SHP77 (cell line): ENCODE measurements around the gene CST9L.
A peak's percentile ranks its signal among the peaks of the same experiment; 100 is the strongest.

Experiments used
- DNase-seq, 2 experiments: peaks; one replicate each; lab custom pipeline; 2025; lab: John Stamatoyannopoulos, UW

Gene CST9L

GRCh38 chr20:23586735-23587525, 18.6 kb upstream of the CST9L start:
- no peak for DNase-seq

DNA sequence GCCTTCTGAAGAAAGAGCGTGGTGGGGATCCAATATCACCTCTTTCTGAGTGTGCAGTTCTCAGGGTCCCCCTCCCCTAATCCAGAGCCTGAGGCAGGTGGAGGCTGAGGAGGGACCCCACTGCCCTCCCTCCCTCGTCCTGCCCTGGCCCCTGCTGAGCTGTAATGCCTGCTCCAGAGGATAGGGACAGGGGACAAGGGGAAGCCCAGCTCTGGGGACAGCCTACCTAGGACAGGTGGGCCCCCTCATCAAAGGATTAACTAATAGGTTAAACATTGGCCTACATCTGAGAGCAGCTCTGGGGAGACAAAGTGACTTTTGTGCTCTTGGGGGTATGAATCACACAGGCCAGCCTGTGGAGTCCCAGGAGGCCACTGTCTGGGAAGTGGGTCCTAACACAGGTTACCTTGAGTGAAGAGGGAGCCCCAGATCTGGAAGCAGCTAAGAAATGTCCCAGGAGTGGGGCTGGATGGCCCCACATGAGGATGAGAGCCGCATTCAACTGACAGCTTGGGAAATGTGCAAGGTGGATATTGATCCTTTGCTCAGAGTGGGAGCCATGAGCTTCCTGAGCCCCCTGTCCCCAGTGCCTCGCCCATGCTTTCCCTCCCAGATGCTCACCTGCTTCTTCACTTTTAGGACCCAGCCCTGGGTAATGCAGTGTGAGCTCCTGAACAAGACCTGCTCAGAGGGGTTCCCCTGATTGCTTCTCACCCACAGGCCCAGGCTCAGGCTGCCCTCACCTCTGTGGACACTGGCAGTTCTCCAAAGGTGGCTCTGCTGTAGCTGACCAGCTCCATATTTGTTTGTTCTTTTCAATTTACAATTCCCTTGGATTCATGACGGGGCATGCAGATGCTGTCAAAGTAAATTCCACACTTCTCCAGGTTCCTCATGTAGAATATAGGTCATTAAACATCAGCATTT, 17.8 kb upstream of the CST9L start:
- DNase-seq = no peak

DNA sequence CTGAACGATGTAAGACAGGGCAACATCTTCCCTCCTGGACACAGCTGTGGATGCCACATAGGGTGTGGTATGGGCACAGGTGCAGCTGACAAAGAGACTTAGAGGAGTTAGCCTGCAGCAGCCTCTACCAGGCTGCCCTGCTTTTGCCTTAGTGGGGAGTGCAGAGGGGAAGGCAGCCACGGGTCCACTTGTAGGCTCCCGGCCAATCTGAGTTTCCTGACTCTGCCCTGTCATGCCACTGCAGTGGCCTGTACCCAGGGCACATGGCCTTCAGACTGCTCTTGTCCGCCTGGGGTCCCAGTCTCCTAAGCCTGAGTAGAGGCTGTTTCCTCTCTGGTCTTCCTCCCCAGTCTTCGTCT, 17.1 kb upstream of the CST9L start:
- DNase-seq = no peak

GRCh38 chr20:23584434-23585199, 16.3 kb upstream of the CST9L start:
- DNase-seq = no peak

DNA sequence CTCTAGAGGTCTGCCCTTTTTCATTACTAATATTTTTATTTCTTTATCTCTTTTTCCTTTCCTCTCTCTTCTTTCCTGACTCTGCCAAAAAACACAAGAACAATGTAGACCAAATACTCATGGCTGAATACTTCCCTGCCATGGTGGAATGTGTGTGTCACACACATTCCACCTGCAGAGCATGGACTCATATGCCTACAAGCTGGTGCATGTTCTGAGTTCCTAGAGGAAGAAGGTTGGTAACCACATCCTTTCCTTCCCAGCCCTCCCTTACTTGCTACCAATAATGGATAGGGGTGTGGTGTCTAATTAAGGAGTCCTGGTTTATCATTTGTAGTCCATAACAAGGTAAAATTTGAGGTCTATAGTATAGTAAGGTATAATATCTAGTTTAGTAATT, 15.2 kb upstream of the CST9L start:
- DNase-seq = no peak

DNA sequence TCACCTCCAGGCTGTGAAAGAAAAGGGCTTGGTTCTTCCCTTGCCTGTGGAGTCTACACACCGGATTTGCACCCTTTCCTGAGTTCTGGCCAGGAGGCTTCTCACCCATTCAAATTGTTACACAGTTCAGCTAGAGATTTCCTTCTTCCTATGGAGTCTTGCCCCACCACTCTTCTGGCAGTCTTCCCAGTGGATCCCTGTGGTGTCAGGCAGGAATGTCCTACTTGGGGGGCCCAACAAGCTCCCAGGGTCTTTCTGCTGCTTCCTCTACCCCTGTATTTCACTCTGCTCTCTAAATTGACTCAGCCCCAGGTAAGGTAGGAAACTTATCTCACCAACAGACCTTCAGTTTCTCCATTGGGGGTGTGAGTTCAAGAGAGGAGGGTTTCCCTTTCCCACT, 14.0 kb upstream of the CST9L start:
- no peak for DNase-seq

- peak in 1 of 2 experiments; percentile 9 for DNase-seq
These were observed 13.5 kb upstream of the CST9L start for GRCh38 chr20:23581833-23582232.

DNA sequence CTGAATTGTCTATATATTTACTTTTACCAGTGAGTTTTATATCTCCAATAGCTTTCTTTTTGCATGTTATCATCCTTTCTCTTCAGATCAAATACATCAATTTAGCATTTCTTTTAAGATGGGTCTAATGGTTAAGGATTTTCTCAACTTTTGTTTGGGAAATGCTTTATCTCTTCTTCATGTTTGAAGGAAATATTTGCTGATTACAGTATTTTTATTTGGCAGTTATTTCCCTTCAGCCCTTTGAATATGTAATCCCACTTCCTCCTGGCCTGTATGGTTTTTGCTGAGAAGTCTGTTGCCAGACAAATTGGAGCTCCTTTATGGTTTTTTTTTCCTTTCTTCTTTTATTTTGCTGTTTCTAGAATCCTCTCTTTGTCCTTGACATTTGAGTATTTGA, 6.7 kb upstream of the CST9L start:
- DNase-seq = no peak

DNA sequence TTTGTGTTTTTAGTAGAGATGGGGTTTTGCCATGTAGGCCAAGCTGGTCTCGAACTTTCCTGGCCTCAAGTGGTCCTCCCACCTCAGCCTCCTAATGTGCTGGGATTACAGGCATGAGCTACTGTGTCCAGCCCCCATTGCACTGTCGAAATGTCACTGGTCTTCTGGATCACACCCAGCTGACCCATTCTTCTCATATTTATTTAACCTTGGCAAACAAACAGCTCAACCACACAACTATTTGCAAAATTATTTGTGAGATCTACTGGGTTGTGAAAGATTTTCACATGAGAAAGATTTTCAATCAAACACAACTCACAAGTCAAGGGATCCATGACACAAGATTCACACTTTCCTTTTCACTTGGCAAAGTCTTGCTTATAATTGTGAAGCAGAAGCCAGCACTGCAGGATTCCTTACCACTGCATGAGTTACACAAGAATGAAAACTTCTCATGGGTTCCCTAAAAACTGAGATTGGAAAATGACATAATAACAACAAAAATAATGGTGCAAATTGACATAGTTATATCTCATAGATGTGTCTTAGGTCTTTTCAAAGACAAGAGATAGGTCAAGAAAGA, 2.0 kb upstream of the CST9L start:
- no peak for DNase-seq

DNA sequence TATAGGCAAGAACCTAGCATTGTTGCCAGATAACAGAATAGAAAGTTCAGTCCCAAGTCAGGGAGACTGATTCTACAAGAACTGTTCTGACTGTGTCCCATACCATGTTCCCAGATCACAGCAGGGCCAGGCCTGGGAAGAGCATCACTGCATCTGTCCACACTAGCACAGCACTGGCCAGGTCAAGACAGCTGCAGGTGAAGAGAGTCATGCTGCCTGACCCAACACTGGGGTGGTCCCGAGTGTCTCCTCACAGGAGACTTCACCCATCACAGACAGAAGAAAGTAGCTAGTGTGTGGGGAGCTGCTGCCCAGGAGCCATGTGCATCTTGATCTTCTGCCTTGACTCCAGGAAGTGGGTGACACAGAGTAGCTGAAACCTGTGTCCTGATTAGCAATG, 1.3 kb upstream of the CST9L start:
- DNase-seq = no peak

DNA sequence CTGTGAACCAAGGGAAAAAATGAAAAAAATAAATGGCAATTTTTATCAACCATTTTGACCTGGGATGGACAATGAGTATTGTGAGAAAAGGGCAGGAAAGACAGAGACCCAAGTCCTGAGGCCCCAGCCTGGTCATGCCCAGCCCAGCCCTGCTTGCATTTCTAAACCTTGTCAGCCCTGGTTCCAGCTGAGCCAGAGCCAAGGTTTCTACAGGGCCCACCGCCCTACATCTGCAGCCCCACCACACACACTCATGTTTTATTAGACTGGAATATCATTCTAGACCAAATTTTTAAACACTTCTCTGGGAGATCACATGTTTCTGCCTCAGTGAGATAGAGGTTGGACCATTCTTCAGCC, 667 bp upstream of the CST9L start:
- DNase-seq = no peak

- no peak for DNase-seq
These were observed 1.9 kb downstream of the CST9L start for GRCh38 chr20:23566199-23566932.

- DNase-seq = no peak
These were observed 2.7 kb downstream of the CST9L start for GRCh38 chr20:23565503-23566045.

- DNase-seq = no peak
These were observed 3.4 kb downstream of the CST9L start for GRCh38 chr20:23564927-23565326.

DNA sequence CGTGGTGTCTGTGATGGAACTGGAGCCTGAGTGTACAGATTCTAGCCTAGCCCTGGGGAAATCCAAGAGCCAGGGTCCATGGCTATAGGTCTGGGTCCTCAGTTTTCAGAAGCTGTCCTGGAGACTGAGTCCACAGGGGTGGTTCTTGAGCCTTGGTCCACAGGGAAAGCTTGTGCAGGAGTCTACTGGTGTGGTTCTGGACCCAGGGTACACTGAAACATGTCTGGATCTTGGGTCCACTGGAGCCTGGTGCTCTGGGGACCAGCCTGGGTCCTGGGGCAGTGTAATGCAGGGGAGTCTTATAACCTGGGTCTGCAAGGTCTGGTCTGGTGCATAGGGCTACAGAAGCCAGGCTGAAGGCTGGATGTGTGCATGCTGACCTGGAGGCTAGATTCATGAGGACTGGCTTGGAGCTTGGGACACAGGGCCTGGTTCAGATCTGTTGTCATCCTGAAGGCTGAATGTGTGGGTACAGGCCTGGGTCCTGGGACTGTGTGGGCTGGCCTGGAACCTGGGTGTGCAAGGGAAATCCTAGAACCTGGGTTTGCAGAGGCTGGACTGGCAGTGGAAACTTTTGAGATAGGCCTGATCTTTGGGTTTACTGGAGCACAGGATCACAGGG, 5.5 kb downstream of the CST9L start:
- DNase-seq = no peak

DNA sequence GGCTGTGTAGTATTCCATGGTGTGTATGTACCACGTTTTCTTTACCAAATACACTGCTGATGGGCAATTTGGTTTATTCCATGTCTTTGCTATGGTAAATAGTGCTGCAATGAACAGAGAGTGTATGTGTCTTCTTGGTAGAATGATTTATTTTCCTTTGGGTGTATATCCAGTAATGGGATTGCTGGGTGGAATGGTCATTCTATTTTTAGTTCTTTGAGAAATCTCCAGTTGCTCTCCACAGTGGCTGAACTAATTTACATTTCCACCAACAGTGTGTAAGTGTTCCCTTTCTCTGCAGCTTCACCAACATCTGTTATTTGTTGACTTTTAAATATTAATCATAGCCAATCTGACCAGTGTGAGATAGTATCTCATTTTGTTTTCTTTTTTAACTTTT, 13.9 kb downstream of the CST9L start:
- no peak for DNase-seq

DNA sequence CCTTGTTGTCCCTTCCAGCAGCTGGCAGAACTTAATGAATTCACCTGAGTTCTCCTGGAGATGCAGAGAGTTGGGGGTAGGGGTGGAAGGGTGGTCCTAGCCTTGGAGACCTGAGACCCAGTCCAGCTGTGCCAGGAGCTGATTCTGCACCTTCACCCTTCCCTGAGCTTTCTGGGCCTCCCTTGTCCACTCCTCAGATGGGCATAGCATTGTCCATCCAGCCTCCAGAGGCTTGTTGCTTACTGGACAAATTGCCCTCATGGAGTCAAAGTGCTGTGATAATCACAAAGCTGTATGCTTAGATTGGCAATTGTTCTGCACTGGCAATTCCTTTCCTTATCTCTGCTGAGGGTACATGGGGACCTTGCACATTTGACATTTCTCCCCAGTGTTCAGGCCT, 16.5 kb downstream of the CST9L start:
- DNase-seq = no peak

DNA sequence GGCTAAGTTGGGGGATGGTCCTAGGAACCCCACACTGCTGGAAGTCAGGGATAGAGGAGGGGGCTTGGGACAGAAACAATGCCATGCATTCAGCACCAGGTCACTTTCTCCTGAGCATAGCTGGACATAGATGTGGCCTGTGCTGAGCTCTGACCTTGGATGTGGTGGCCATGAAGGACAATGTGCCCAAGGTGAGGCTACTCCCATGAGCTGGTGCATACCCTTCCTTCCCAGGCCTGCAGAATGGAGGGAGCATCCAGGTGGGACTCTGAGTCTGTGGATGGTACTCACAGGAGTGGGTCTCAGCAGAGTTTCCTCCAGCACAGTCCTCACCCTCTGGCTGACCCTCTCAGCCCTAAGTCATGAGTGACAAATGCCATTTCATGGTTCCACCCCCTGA, 16.9 kb downstream of the CST9L start:
- DNase-seq = no peak

DNA sequence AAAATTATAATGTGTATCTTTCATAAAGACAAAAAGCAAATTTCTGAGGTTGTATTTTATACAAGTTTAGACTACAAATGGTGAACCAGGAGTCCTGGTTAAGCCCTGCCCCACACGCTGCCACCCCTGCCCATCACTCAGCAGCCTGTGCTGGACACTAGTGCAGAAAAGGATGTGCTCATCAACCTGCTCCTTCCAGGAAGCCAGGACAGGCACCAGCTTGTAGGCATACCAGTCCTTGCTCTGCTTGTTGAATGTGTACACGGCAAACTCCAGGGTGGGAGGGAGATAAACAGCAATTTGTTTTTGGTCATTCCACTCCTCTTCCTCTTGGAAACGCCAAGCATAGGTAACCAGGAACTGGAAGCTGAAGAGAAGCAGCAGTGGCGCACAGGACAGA, 18.1 kb downstream of the CST9L start:
- no peak for DNase-seq

DNA sequence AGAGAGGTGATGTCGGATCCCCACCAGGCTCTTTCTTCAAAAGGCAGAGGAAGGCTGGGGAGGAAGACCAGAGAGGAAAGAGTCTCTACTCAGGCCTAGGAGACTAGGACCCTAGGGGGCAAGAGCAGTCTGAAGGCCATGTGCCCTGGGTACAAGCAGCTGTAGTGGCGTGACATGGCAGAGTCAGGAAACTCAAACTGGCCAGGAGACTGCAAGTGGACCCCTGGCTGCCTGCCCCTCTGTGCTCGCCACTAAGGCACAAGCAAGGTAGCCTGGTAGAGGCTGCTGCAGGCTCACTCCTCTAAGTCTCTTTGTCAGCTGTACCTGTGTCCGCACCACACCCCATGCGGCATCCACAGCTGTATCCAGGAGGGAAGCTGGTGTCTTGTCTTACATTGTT, 19.9 kb downstream of the CST9L start:
- no peak for DNase-seq

GRCh38 chr20:23547613-23548012, 20.7 kb downstream of the CST9L start:
- DNase-seq = no peak
